Skeletal muscle tissue (tissue), 4 donors: Measurements from ENCODE around the gene LYSET. TPM values are rescaled to one million over a fixed set of nuclear protein-coding genes. Genes with fewer than 3 reads are reported as not detected.
A peak's percentile ranks its signal among the peaks of the same experiment; 100 is the strongest.
"Not testable (repeated sequence)": the region's sequence is repeated elsewhere in the genome, so short reads cannot be mapped to it uniquely, and the experiment has no call there.

Source experiments
- H3K27ac ChIP-seq: one replicate; pipeline ENCODE4 v1.7.0; 2013; ENCODE audit warnings: mild to moderate bottlenecking, low read depth, low read length, inconsistent platforms
- H3K27me3 ChIP-seq, 3 donors: one replicate each; pipeline ENCODE4 v1.7.0; 2013; ENCODE audit warnings: low read length in 3 of 3; ENCODE audit not compliant: control insufficient read depth in 3 of 3, insufficient read depth in 3 of 3
- H3K36me3 ChIP-seq, 3 donors: one replicate each; pipeline ENCODE4 v1.7.0; 2013; ENCODE audit warnings: low read length in 3 of 3; ENCODE audit not compliant: control insufficient read depth in 3 of 3, insufficient read depth in 3 of 3
- H3K4me1 ChIP-seq, 3 donors: one replicate each; pipeline ENCODE4 v1.7.0; 2013; ENCODE audit warnings: low read length in 3 of 3, mild to moderate bottlenecking in 3 of 3; ENCODE audit not compliant: control insufficient read depth in 3 of 3, insufficient read depth in 3 of 3
- H3K4me3 ChIP-seq, 3 donors: one replicate each; pipeline ENCODE4 v1.7.0; 2013; ENCODE audit warnings: low read length in 3 of 3
- H3K9ac ChIP-seq, 3 donors: one replicate each; pipeline ENCODE4 v1.7.0; 2013; ENCODE audit warnings: low read length in 3 of 3, mild to moderate bottlenecking in 3 of 3, moderate library complexity in 2 of 3, low read depth in 1 of 3
- H3K9me3 ChIP-seq, 3 donors: one replicate each; pipeline ENCODE4 v1.7.0; 2013; ENCODE audit warnings: low read length in 3 of 3; ENCODE audit not compliant: control insufficient read depth in 3 of 3
- total RNA-seq: library from RNA; depleted of rRNA; stranded (reverse); fragments of >200 nt; gene quantifications from one replicate; pipeline ENCODE4 v1.2.3, GENCODE V29; 2014
- donor health status: Osteomylitis.

LYSET gene
- total RNA-seq, 1 donor from 2014 or later = 7.3 TPM

DNA sequence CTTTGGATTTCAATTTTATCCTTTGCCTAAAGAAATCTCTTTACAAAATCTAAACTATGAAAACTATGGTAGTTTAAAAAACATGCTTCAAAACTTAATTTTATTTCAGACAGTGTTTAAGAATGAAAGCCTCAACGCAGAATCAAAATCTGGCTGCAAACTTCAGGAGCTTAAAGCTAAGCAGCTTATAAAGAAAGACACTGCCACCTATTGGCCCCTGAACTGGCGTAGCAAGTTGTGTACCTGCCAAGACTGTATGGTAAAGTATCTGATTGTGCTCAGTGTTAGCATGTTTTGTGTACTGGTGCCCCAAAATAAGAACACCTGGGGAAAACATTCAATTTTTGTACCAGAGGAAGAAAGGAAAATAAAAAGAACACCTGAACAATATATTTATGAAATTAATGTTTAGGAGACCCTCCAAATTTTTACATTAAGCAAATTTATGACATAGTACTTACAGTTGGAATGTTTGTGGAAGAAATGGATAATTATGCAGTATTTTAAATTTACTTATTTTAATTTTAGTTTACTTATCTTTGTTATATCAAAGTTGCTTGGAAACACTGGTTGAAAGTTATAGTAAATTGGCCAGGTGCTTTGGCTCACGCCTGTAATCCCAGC, 34.1 kb downstream of the LYSET start:
- peaks cover 35 to 52% (median 46%) of the 10 kb centered on the region in 3 donors for H3K36me3 ChIP-seq
- H3K27ac ChIP-seq = no peak overlapping the region
- H3K4me1 ChIP-seq = no peaks in the 10 kb centered on the region

DNA sequence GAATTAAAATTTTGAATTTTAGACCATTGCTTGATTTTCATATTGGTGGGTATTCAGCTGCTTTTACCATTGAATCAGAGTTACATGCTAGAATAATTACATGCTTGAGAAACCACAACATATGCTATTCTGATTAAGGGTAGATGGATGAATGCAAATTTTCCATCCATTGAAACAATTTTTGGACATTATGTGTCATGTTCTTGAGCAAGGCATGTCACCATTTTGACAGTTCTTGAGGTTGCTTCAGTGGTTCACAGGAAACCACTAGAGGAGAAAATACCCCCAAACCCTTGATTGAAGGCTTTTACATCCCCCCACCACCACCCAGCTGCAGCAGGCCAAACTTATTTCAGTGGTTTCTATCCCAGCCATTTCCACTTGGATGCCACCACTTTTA, 35.4 kb downstream of the LYSET start:
- H3K4me1 ChIP-seq = no peaks in the 10 kb centered on the region
- H3K27me3 ChIP-seq = no peaks in the 10 kb centered on the region
- H3K9ac ChIP-seq = no peak overlapping the region
- H3K36me3 ChIP-seq = peaks cover 31 to 46% (median 43%) of the 10 kb centered on the region in 3 donors
- H3K27ac ChIP-seq = no peak overlapping the region
- H3K9me3 ChIP-seq = no peaks in the 10 kb centered on the region
- no peak overlapping the region for H3K4me3 ChIP-seq

More for the DNA sequence above, 34.1 kb downstream of the LYSET start:
- Histone ChIP-seq H3K4me3 (no peak overlapping the region), H3K9ac (no peak overlapping the region), H3K27me3 (no peaks in the 10 kb centered on the region), H3K9me3 (no peaks in the 10 kb centered on the region)

DNA sequence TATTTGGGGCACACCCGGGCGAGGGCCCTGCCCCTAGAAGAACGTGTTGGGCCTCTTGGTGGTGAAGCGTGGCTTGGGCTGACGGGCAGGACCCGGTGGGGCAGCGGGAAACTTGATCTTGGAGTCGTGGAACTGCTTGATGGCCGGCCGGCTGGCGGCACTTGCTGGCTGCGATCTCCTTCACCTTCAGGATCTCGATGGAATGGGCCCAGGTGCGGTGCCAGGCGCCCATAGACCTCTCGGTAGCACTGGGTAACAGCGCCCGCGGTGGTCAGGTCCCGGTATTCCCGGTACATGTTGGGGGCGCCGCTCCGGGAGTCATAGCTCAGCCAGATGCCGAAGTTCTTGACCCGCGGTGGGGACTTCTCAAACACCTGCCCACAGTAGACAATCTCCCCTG, 38.4 kb downstream of the LYSET start:
- no peak overlapping the region for H3K9ac ChIP-seq
- no peaks in the 10 kb centered on the region for H3K27me3 ChIP-seq
- H3K36me3 ChIP-seq = peaks cover 42 to 53% (median 50%) of the 10 kb centered on the region in 3 donors
- no peaks in the 10 kb centered on the region for H3K9me3 ChIP-seq
- no peak overlapping the region for H3K4me3 ChIP-seq
- H3K4me1 ChIP-seq = no peaks in the 10 kb centered on the region
- H3K27ac ChIP-seq = no peak overlapping the region

DNA sequence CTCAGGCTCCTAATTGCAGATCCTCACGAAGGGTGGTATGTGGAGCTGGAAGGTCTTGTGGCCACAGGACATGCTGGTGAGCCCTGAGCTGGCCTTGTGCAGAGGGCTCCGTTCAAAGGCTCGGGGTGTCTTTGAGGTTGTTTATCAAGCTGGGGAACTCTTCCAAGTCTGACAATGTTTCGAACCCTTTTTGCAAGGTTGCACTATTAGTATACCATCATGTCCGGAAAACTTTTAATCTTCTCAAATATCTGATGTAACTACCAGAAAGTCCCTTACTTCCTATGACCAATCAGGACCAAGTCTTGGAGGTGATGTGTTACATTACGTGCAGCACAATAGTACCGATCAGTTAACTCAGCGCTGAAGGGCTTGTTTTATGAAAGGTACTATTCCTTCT, 43.4 kb downstream of the LYSET start:
- peaks cover 0 to 7% (median 4%) of the 10 kb centered on the region in 3 donors for H3K27me3 ChIP-seq
- peaks cover 30 to 40% (median 31%) of the 10 kb centered on the region in 3 donors for H3K36me3 ChIP-seq
- H3K27ac ChIP-seq = no peak overlapping the region
- H3K4me1 ChIP-seq = peaks cover 7 to 10% (median 10%) of the 10 kb centered on the region in 3 donors
- no peak overlapping the region for H3K9ac ChIP-seq
- H3K4me3 ChIP-seq = no peak overlapping the region
- H3K9me3 ChIP-seq = no peaks in the 10 kb centered on the region

DNA sequence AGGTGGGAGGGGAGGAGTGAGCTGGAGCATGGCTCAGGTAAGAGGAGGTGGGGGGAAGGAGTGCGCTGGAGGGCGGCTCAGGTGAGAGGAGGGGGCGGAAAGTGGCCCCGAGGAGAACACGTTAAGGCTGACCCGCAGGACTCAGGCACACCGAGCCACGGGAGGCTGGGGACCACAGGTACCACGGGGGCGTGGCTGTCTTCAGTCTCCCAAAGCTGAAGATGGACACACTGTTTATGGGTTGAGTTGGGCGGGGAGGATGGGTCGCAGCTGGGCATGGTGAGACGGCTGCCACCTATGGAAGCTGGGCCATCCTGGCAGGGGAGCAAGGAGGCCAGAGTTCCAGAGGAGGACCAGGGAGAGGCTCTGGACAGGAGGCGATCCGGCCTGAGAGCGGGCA, 45.4 kb downstream of the LYSET start:
- H3K27ac ChIP-seq = no peak overlapping the region

GRCh38 chr14:93231129-93231979, 46.2 kb downstream of the LYSET start:
- Histone ChIP-seq H3K27ac (no peak overlapping the region), H3K27me3 (peaks cover 0 to 8% (median 7%) of the 10 kb centered on the region in 3 donors), H3K9ac (peak overlapping the region in 1 of 3 donors; percentile 62), H3K9me3 (no peaks in the 10 kb centered on the region), H3K4me3 (peak overlapping the region; percentile 51 to 77 (median 77)), H3K4me1 (peaks cover 7 to 10% (median 10%) of the 10 kb centered on the region in 3 donors), H3K36me3 (peaks cover 18 to 25% (median 19%) of the 10 kb centered on the region in 3 donors)

More for the DNA sequence above, 45.4 kb downstream of the LYSET start:
- peaks cover 0 to 8% (median 7%) of the 10 kb centered on the region in 3 donors for H3K27me3 ChIP-seq
- H3K9me3 ChIP-seq = no peaks in the 10 kb centered on the region
- H3K36me3 ChIP-seq = peaks cover 21 to 32% (median 25%) of the 10 kb centered on the region in 3 donors
- peak overlapping the region in 2 of 3 donors; percentile 51 to 77 for H3K4me3 ChIP-seq
- no peak overlapping the region for H3K9ac ChIP-seq
- peaks cover 7 to 10% (median 10%) of the 10 kb centered on the region in 3 donors for H3K4me1 ChIP-seq

GRCh38 chr14:93232159-93232558, 47.0 kb downstream of the LYSET start:
- no peak overlapping the region for H3K4me3 ChIP-seq
- H3K27ac ChIP-seq = no peak overlapping the region
- peaks cover 0 to 8% (median 7%) of the 10 kb centered on the region in 3 donors for H3K27me3 ChIP-seq
- peaks cover 13 to 21% (median 15%) of the 10 kb centered on the region in 3 donors for H3K36me3 ChIP-seq
- peaks cover 7 to 10% (median 10%) of the 10 kb centered on the region in 3 donors for H3K4me1 ChIP-seq
- H3K9ac ChIP-seq = peak overlapping the region in 1 of 3 donors; percentile 62
- H3K9me3 ChIP-seq = no peaks in the 10 kb centered on the region

- H3K27ac ChIP-seq, H3K9ac ChIP-seq, H3K9me3 ChIP-seq, H3K27me3 ChIP-seq, H3K4me1 ChIP-seq, H3K4me3 ChIP-seq: not testable (repeated sequence)
- H3K36me3 ChIP-seq = peaks cover 7 to 12% (median 8%) of the 10 kb centered on the region in 3 donors
Observed at GRCh38 chr14:93233078-93233477, 48.0 kb downstream of the LYSET start.

DNA sequence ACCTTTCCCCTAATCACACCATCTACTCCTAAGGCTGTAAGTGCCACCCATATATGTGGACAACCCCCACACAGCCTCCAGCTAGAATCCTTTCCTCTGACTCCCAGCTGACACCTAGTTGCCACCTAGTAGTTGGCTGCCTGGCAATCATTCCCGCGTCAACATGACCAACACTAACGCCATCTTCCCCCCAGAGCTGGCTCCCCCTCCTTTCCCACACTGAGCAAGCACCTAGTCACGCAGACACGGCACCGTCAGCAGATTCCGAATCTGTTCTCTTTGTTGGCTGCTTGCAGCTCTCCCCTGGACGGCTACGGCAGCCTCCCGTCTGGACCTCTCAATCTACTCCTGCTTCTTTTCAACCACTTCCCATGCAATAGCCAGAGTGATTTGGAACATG, 49.7 kb downstream of the LYSET start:
- peaks cover 7 to 10% (median 10%) of the 10 kb centered on the region in 3 donors for H3K4me1 ChIP-seq
- H3K27ac ChIP-seq = no peak overlapping the region
- no peak overlapping the region for H3K4me3 ChIP-seq
- H3K36me3 ChIP-seq = peaks cover 0 to 1% (median 1%) of the 10 kb centered on the region in 3 donors
- H3K9ac ChIP-seq = no peak overlapping the region
- H3K9me3 ChIP-seq = no peaks in the 10 kb centered on the region
- H3K27me3 ChIP-seq = peaks cover 0 to 8% (median 7%) of the 10 kb centered on the region in 3 donors
